Measurements from ENCODE around the gene UNC5A. TPM values are rescaled to one million over a fixed set of nuclear protein-coding genes. Genes with fewer than 3 reads are reported as not detected.

Gene UNC5A
- total and polyA plus RNA-seq, 9 of the 15 experiments (the other 6 are each of a cell fraction or from before 2014, with no cell fraction given) = not detected

DNA sequence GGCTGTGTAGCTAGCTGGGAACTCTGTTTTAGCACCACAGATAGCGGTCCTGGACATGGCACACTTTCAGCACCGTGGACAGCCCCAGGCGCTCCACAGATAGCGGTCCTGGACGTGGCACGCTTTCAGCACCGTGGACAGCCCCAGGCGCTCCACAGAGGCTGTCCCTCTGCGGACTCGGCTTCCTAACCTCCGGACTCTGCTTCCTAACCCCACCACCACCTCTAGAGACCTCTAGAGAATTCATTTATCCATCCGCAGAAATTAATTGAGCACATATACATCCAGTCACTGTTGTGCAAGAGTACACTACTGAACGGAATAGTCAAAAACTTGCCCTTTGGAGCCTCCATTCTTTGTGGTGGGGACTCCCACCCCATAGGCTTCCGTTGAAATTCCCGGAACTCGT is 27.4 kb downstream of the UNC5A start (continued):
- TF ChIP-seq MGA (IDR thresholded peaks at IDR 0.05) (no peak), ZKSCAN3 (CRISPR knock-in tag; IDR thresholded peaks at IDR 0.05) (no peak), CBX5 (IDR thresholded peaks at IDR 0.05; ENCODE audit: borderline replicate concordance, low read depth) (no peak), CTCFL (IDR thresholded peaks at IDR 0.05; ENCODE audit: borderline replicate concordance, insufficient read depth, low read depth, low read length, poor library complexity, severe bottlenecking) (no peak), GTF2A2 (tag; IDR thresholded peaks at IDR 0.05) (no peak), NR0B1 (IDR thresholded peaks at IDR 0.05; ENCODE audit: partially characterized antibody) (no peak), RFX7 (CRISPR knock-in tag; IDR thresholded peaks at IDR 0.05) (no peak), DACH1 (IDR thresholded peaks at IDR 0.05; ENCODE audit: partially characterized antibody) (no peak), ZKSCAN8 (CRISPR knock-in tag; IDR thresholded peaks at IDR 0.05) (peak; percentile 67), CREB3L1 (IDR thresholded peaks at IDR 0.05; ENCODE audit: borderline replicate concordance, low read depth) (0 out of 2 replicates have a peak, but pooled peaks have one; percentile 55)
- TF ChIP-seq, protein P1, sequence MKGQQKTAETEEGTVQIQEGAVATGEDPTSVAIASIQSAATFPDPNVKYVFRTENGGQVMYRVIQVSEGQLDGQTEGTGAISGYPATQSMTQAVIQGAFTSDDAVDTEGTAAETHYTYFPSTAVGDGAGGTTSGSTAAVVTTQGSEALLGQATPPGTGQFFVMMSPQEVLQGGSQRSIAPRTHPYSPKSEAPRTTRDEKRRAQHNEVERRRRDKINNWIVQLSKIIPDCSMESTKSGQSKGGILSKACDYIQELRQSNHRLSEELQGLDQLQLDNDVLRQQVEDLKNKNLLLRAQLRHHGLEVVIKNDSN (CRISPR knock-in tag; IDR thresholded peaks at IDR 0.05) = peak; percentile 68; the same call in 1 of the 2 replicates
